Measurements from ENCODE around the gene STMND1.
"Not testable (repeated sequence)": the region's sequence is repeated elsewhere in the genome, so short reads cannot be mapped to it uniquely, and the experiment has no call there.

The STMND1 gene

DNA sequence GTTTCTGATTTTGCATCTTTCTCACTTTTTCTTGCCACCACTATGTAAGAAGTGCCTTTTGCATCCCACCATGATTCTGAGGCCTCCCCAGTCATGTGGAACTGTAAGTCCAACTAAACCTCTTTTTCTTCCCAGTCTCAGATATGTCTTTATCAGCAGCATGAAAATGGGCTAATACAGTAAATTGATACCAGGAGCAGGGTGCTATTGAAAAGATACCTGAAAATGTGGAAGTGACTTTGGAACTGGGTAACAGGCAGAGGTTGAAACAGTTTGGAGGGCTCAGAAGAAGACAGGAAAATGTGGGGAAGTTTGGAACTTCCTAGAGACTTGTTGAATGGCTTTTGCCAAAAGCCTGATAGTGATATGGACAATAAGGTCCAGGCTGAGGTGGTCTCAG, 32.9 kb upstream of the STMND1 start:
- not testable (repeated sequence) for H3K4me1 ChIP-seq (ENCODE audit: control insufficient read depth in 1 of 2, insufficient read depth in 2 of 2, low read length in 2 of 2); H3K9ac ChIP-seq (ENCODE audit: low read depth in 1 of 2, low read length in 2 of 2); H3K27ac ChIP-seq (ENCODE audit: low read depth, low read length); H3K27me3 ChIP-seq (ENCODE audit: control insufficient read depth in 1 of 2, insufficient read depth in 2 of 2, low read length in 2 of 2); H3K4me3 ChIP-seq (ENCODE audit: low read depth in 1 of 2, low read length in 2 of 2); H3K9me3 ChIP-seq (ENCODE audit: control insufficient read depth in 1 of 2, low read length in 2 of 2); H3K36me3 ChIP-seq (ENCODE audit: control insufficient read depth in 1 of 2, insufficient read depth in 2 of 2, low read length in 2 of 2)

DNA sequence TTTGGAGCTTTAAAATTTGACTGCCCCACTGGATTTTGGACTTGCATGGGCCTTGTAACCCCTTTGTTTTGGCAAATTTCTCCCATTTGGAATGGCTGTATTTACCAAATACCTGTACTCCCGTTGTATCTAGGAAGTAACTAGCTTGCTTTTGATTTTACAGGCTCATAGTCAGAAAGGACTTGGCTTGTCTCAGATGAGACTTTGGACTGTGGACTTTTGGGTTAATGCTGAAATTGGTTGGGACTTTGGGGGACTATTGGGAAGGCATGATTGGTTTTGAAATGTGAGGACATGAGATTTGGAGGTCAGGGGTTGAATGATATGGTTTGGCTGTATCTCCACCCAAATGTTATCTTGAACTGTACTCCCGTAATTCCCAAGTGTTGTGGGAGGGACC, 31.4 kb upstream of the STMND1 start:
- not testable (repeated sequence) for H3K9ac ChIP-seq (ENCODE audit: low read depth in 1 of 2, low read length in 2 of 2); H3K27ac ChIP-seq (ENCODE audit: low read depth, low read length); H3K36me3 ChIP-seq (ENCODE audit: control insufficient read depth in 1 of 2, insufficient read depth in 2 of 2, low read length in 2 of 2); H3K4me3 ChIP-seq (ENCODE audit: low read depth in 1 of 2, low read length in 2 of 2); H3K9me3 ChIP-seq (ENCODE audit: control insufficient read depth in 1 of 2, low read length in 2 of 2); H3K4me1 ChIP-seq (ENCODE audit: control insufficient read depth in 1 of 2, insufficient read depth in 2 of 2, low read length in 2 of 2); H3K27me3 ChIP-seq (ENCODE audit: control insufficient read depth in 1 of 2, insufficient read depth in 2 of 2, low read length in 2 of 2)

- H3K36me3 ChIP-seq (ENCODE audit: control insufficient read depth in 1 of 2, insufficient read depth in 2 of 2, low read length in 2 of 2); H3K4me1 ChIP-seq (ENCODE audit: control insufficient read depth in 1 of 2, insufficient read depth in 2 of 2, low read length in 2 of 2); H3K9ac ChIP-seq (ENCODE audit: low read depth in 1 of 2, low read length in 2 of 2); H3K27ac ChIP-seq (ENCODE audit: low read depth, low read length); H3K9me3 ChIP-seq (ENCODE audit: control insufficient read depth in 1 of 2, low read length in 2 of 2); H3K27me3 ChIP-seq (ENCODE audit: control insufficient read depth in 1 of 2, insufficient read depth in 2 of 2, low read length in 2 of 2); H3K4me3 ChIP-seq (ENCODE audit: low read depth in 1 of 2, low read length in 2 of 2): not testable (repeated sequence)
These were observed 28.3 kb upstream of the STMND1 start for GRCh38 chr6:17073596-17073995.

DNA sequence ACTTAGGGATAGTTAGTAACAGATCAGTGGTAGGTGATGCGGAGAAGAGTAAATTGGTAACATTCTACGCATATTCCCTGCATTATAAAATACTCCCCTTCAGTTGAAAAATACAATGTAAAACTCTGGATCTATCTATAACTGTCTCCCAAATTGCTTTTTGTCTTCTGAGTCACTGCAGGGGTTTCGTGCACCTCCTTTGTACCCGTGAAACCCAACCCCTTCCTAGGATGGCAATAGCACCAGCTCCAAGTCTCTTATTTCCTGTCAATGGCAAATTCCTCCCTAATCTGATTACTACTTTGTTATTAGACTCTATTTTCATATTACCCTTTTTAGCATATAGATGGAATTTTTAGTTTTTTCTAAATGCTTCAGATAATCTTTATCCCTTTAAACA, 20.6 kb upstream of the STMND1 start:
- Histone ChIP-seq H3K4me1 (ENCODE audit: control insufficient read depth in 1 of 2, insufficient read depth in 2 of 2, low read length in 2 of 2) (no peaks in the 10 kb centered on the region), H3K27me3 (ENCODE audit: control insufficient read depth in 1 of 2, insufficient read depth in 2 of 2, low read length in 2 of 2) (no peaks in the 10 kb centered on the region), H3K4me3 (ENCODE audit: low read depth in 1 of 2, low read length in 2 of 2) (no peak overlapping the region), H3K36me3 (ENCODE audit: control insufficient read depth in 1 of 2, insufficient read depth in 2 of 2, low read length in 2 of 2) (no peaks in the 10 kb centered on the region), H3K9ac (ENCODE audit: low read depth in 1 of 2, low read length in 2 of 2) (no peak overlapping the region), H3K27ac (ENCODE audit: low read depth, low read length) (no peak overlapping the region), H3K9me3 (ENCODE audit: control insufficient read depth in 1 of 2, low read length in 2 of 2) (no peaks in the 10 kb centered on the region)

- Histone ChIP-seq H3K27me3 (ENCODE audit: control insufficient read depth in 1 of 2, insufficient read depth in 2 of 2, low read length in 2 of 2) (no peaks in the 10 kb centered on the region), H3K4me3 (ENCODE audit: low read depth in 1 of 2, low read length in 2 of 2) (no peak overlapping the region), H3K9me3 (ENCODE audit: control insufficient read depth in 1 of 2, low read length in 2 of 2) (no peaks in the 10 kb centered on the region), H3K4me1 (ENCODE audit: control insufficient read depth in 1 of 2, insufficient read depth in 2 of 2, low read length in 2 of 2) (no peaks in the 10 kb centered on the region), H3K36me3 (ENCODE audit: control insufficient read depth in 1 of 2, insufficient read depth in 2 of 2, low read length in 2 of 2) (no peaks in the 10 kb centered on the region), H3K9ac (ENCODE audit: low read depth in 1 of 2, low read length in 2 of 2) (no peak overlapping the region), H3K27ac (ENCODE audit: low read depth, low read length) (no peak overlapping the region)
These were observed 19.9 kb upstream of the STMND1 start for GRCh38 chr6:17081860-17082508.

DNA sequence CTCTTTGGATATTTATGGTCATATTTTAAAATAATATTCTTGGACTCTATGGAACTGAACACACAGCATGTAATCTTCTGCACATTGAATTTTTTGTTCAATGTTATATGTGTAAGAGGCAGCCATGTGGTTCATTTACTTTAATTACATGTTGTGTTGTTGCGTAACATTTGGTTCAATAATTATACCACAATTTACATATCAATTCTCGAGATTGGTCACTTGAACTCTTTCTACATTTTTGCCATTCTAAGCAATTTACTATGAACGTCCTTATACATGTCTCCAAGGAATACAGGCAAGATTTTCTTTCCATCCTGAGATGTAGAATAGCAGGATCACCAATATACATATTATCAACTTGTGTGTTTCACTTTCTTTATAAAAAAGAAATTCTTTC, 18.5 kb upstream of the STMND1 start:
- Histone ChIP-seq H3K27ac (ENCODE audit: low read depth, low read length) (no peak overlapping the region), H3K9me3 (ENCODE audit: control insufficient read depth in 1 of 2, low read length in 2 of 2) (no peaks in the 10 kb centered on the region), H3K9ac (ENCODE audit: low read depth in 1 of 2, low read length in 2 of 2) (no peak overlapping the region), H3K36me3 (ENCODE audit: control insufficient read depth in 1 of 2, insufficient read depth in 2 of 2, low read length in 2 of 2) (no peaks in the 10 kb centered on the region), H3K4me1 (ENCODE audit: control insufficient read depth in 1 of 2, insufficient read depth in 2 of 2, low read length in 2 of 2) (no peaks in the 10 kb centered on the region), H3K27me3 (ENCODE audit: control insufficient read depth in 1 of 2, insufficient read depth in 2 of 2, low read length in 2 of 2) (no peaks in the 10 kb centered on the region), H3K4me3 (ENCODE audit: low read depth in 1 of 2, low read length in 2 of 2) (no peak overlapping the region)

DNA sequence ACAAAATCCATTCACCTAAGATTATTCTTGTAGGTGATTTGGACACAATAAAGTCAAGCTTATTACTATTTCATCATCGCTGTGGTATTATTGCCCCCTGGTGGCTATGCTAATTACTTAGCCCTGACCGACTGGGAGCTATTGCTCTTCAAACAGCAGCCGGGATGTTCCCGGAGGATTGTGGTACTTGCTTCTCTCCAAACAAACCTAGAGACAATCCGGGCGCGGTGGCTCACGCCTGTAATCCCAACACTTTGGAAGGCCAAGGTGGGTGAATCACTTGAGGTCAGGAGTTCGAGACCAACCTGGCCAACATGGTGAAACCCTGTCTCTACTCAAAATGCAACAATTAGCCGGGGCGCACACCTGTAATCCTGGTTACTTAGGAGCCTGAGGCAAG, 15.4 kb upstream of the STMND1 start:
- Histone ChIP-seq H3K9ac (ENCODE audit: low read depth in 1 of 2, low read length in 2 of 2) (no peak overlapping the region), H3K27me3 (ENCODE audit: control insufficient read depth in 1 of 2, insufficient read depth in 2 of 2, low read length in 2 of 2) (no peaks in the 10 kb centered on the region), H3K4me3 (ENCODE audit: low read depth in 1 of 2, low read length in 2 of 2) (no peak overlapping the region), H3K9me3 (ENCODE audit: control insufficient read depth in 1 of 2, low read length in 2 of 2) (no peaks in the 10 kb centered on the region), H3K36me3 (ENCODE audit: control insufficient read depth in 1 of 2, insufficient read depth in 2 of 2, low read length in 2 of 2) (no peaks in the 10 kb centered on the region), H3K27ac (ENCODE audit: low read depth, low read length) (no peak overlapping the region), H3K4me1 (ENCODE audit: control insufficient read depth in 1 of 2, insufficient read depth in 2 of 2, low read length in 2 of 2) (no peaks in the 10 kb centered on the region)

DNA sequence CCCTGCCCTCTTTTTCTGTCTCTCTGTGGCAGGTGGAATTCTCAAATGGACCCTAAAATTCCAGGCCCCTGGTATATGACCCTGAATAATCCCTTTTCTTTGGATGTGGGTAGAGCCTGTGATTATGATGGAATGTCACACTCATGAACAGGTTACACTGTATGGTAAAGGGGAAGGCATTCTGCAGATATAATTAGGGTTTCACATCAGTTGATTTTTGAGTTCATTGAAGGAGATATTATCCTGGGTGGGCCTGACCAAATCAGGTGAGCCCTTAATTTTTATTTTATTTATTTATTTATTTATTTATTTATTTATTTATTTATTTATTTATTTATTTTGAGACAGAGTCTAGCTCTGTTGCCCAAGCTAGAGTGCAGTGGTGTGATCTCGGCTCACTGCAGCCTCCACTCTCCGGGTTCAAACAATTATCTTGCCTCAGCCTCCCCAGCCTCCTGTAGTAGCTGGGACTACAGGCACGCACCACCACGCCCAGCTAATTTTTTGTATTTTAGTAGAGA, 13.7 kb upstream of the STMND1 start:
- Histone ChIP-seq H3K4me3 (ENCODE audit: low read depth in 1 of 2, low read length in 2 of 2) (no peak overlapping the region), H3K4me1 (ENCODE audit: control insufficient read depth in 1 of 2, insufficient read depth in 2 of 2, low read length in 2 of 2) (no peaks in the 10 kb centered on the region), H3K27me3 (ENCODE audit: control insufficient read depth in 1 of 2, insufficient read depth in 2 of 2, low read length in 2 of 2) (no peaks in the 10 kb centered on the region), H3K27ac (ENCODE audit: low read depth, low read length) (no peak overlapping the region), H3K9me3 (ENCODE audit: control insufficient read depth in 1 of 2, low read length in 2 of 2) (no peaks in the 10 kb centered on the region), H3K9ac (ENCODE audit: low read depth in 1 of 2, low read length in 2 of 2) (no peak overlapping the region), H3K36me3 (ENCODE audit: control insufficient read depth in 1 of 2, insufficient read depth in 2 of 2, low read length in 2 of 2) (no peaks in the 10 kb centered on the region)

- Histone ChIP-seq H3K9me3 (ENCODE audit: control insufficient read depth in 1 of 2, low read length in 2 of 2) (no peaks in the 10 kb centered on the region), H3K9ac (ENCODE audit: low read depth in 1 of 2, low read length in 2 of 2) (no peak overlapping the region), H3K27ac (ENCODE audit: low read depth, low read length) (no peak overlapping the region), H3K36me3 (ENCODE audit: control insufficient read depth in 1 of 2, insufficient read depth in 2 of 2, low read length in 2 of 2) (no peaks in the 10 kb centered on the region), H3K4me3 (ENCODE audit: low read depth in 1 of 2, low read length in 2 of 2) (no peak overlapping the region), H3K27me3 (ENCODE audit: control insufficient read depth in 1 of 2, insufficient read depth in 2 of 2, low read length in 2 of 2) (no peaks in the 10 kb centered on the region), H3K4me1 (ENCODE audit: control insufficient read depth in 1 of 2, insufficient read depth in 2 of 2, low read length in 2 of 2) (no peaks in the 10 kb centered on the region)
These were observed 10.7 kb upstream of the STMND1 start for GRCh38 chr6:17091122-17091521.

DNA sequence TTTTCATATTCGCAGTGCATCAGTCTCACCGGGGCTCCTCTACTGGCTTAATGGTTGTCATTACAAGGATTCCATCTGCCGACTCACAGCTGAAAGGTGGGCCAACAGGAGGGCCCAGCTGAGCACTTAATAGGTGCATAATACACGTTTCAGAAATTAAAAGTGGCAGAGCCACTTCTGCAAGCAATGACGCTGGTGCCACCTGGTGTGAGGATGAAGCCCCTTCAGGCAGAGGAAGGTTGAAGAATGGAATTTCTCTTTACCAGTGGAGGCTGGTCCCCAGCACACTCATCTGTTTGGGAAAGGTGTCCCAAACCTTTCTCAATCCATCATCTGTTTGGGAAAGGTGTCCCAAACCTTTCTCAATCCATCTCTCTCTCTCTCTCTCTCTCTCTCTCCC, 8.2 kb upstream of the STMND1 start:
- no peaks in the 10 kb centered on the region for H3K9me3 ChIP-seq (ENCODE audit: control insufficient read depth in 1 of 2, low read length in 2 of 2)
- no peak overlapping the region for H3K27ac ChIP-seq (ENCODE audit: low read depth, low read length)
- no peaks in the 10 kb centered on the region for H3K36me3 ChIP-seq (ENCODE audit: control insufficient read depth in 1 of 2, insufficient read depth in 2 of 2, low read length in 2 of 2)
- H3K9ac ChIP-seq (ENCODE audit: low read depth in 1 of 2, low read length in 2 of 2): no peak overlapping the region
- no peak overlapping the region for H3K4me3 ChIP-seq (ENCODE audit: low read depth in 1 of 2, low read length in 2 of 2)
- no peaks in the 10 kb centered on the region for H3K27me3 ChIP-seq (ENCODE audit: control insufficient read depth in 1 of 2, insufficient read depth in 2 of 2, low read length in 2 of 2)
- H3K4me1 ChIP-seq (ENCODE audit: control insufficient read depth in 1 of 2, insufficient read depth in 2 of 2, low read length in 2 of 2): no peaks in the 10 kb centered on the region

- Histone ChIP-seq H3K4me1 (ENCODE audit: control insufficient read depth in 1 of 2, insufficient read depth in 2 of 2, low read length in 2 of 2) (peaks cover 0 to 1% of the 10 kb centered on the region in 2 donors), H3K9ac (ENCODE audit: low read depth in 1 of 2, low read length in 2 of 2) (no peak overlapping the region), H3K27ac (ENCODE audit: low read depth, low read length) (no peak overlapping the region), H3K36me3 (ENCODE audit: control insufficient read depth in 1 of 2, insufficient read depth in 2 of 2, low read length in 2 of 2) (no peaks in the 10 kb centered on the region), H3K9me3 (ENCODE audit: control insufficient read depth in 1 of 2, low read length in 2 of 2) (no peaks in the 10 kb centered on the region), H3K4me3 (ENCODE audit: low read depth in 1 of 2, low read length in 2 of 2) (no peak overlapping the region), H3K27me3 (ENCODE audit: control insufficient read depth in 1 of 2, insufficient read depth in 2 of 2, low read length in 2 of 2) (no peaks in the 10 kb centered on the region)
These were observed 5.8 kb upstream of the STMND1 start for GRCh38 chr6:17096096-17096495.

Measured in duodenal mucosa (tissue), 2 donors.